SU-DHL-6 (cell line): ENCODE measurements around the gene RBMS3.

ENCODE experiments used
- H2AFZ ChIP-seq: fragments of 200-600 bp; sonication (generic); 2 replicates; pipeline ENCODE4 v1.6.1; 2014; ENCODE audit warnings: low read depth, mild to moderate bottlenecking, moderate library complexity, mixed read lengths, antibody characterized with exemption, low read length; ENCODE audit not compliant: severe bottlenecking
- H3F3A ChIP-seq: fragments of 200-600 bp; shearing (Covaris generic); 2 replicates; pipeline ENCODE4 v1.6.0; 2016; ENCODE audit warnings: antibody characterized with exemption, mild to moderate bottlenecking; ENCODE audit not compliant: insufficient read depth
- H3K27ac ChIP-seq: fragments of 200-600 bp; sonication (generic); 2 replicates; pipeline ENCODE4 v1.5.1; 2016; ENCODE audit warnings: low read depth, mild to moderate bottlenecking, low read length, moderate library complexity, mixed read lengths
- H3K27me3 ChIP-seq: fragments of 200-600 bp; sonication (generic), shearing (Covaris generic); 2 replicates; pipeline ENCODE4 v1.6.0; 2014; ENCODE audit warnings: mild to moderate bottlenecking, low read length
- H3K36me3 ChIP-seq: fragments of 200-600 bp; sonication (generic); 2 replicates; pipeline ENCODE4 v1.6.1; 2014; ENCODE audit warnings: mild to moderate bottlenecking, low read length, mixed read lengths
- H3K4me2 ChIP-seq: fragments of 300-600, 200-600 bp; shearing (Covaris generic), sonication (generic); 2 replicates; pipeline ENCODE4 v1.6.0; 2014; ENCODE audit warnings: low read length, low read depth, mild to moderate bottlenecking; ENCODE audit not compliant: poor library complexity, severe bottlenecking
- H3K4me3 ChIP-seq: fragments of 200-600 bp; sonication (generic); 2 replicates; pipeline ENCODE4 v1.5.1; 2014; ENCODE audit warnings: antibody characterized with exemption, low read length, mild to moderate bottlenecking, mixed read lengths; ENCODE audit not compliant: insufficient read depth, poor library complexity, severe bottlenecking
- H3K79me2 ChIP-seq: fragments of 200-600 bp; sonication (generic); 2 replicates; pipeline ENCODE4 v1.6.1; 2014; ENCODE audit warnings: mild to moderate bottlenecking, low read length, moderate library complexity; ENCODE audit not compliant: insufficient read depth
- H3K9ac ChIP-seq: fragments of 200-600 bp; sonication (generic); 2 replicates; pipeline ENCODE4 v1.7.0; 2014; ENCODE audit warnings: mild to moderate bottlenecking, low read length
- H3K9me2 ChIP-seq: fragments of 200-600 bp; sonication (generic); replicated peaks from 2 replicates; pipeline ENCODE4 v1.6.1; 2014; ENCODE audit warnings: low read length; ENCODE audit not compliant: insufficient read depth
- H3K9me3 ChIP-seq: fragments of 200-600 bp; sonication (generic); 2 replicates; pipeline ENCODE4 v1.6.1; 2014; ENCODE audit warnings: low read length, mixed read lengths; ENCODE audit not compliant: insufficient read depth
- H4K20me1 ChIP-seq: fragments of 200-600 bp; sonication (generic); 2 replicates; pipeline ENCODE4 v1.6.1; 2014; ENCODE audit warnings: low read depth, mild to moderate bottlenecking, antibody characterized with exemption, low read length, moderate library complexity, mixed read lengths
- CTCF ChIP-seq: fragments of 200-600 bp; sonication (generic); IDR thresholded peaks from one replicate; pipeline ENCODE4 v1.5.1; 2017; ENCODE audit warnings: antibody characterized with exemption, mild to moderate bottlenecking, low read length, moderate library complexity; ENCODE audit not compliant: insufficient read depth, poor library complexity, severe bottlenecking
- EZH2phosphoT487 ChIP-seq: fragments of 200-600 bp; sonication (generic), shearing (Covaris generic); conservative IDR thresholded peaks from 2 replicates; pipeline ENCODE4 v1.6.1; 2018; ENCODE audit warnings: mild to moderate bottlenecking, antibody characterized with exemption, low read length, moderate library complexity, mixed read lengths

RBMS3 gene

GRCh38 chr3:29972320-29972993, 691.6 kb downstream of the RBMS3 start:
- Histone ChIP-seq H3K27me3 (no peaks in the 10 kb centered on the region; the same call in 1 of the 2 replicates), H3K27ac (no peak overlapping the region), H3K9me2 (no peaks in the 10 kb centered on the region), H3K9ac (no peak overlapping the region), H3K79me2 (no peaks in the 10 kb centered on the region), H2AFZ (no peak overlapping the region), H3K4me2 (no peak overlapping the region), H3F3A (no peaks in the 10 kb centered on the region), H3K9me3 (no peaks in the 10 kb centered on the region), H4K20me1 (no peaks in the 10 kb centered on the region), H3K36me3 (no peaks in the 10 kb centered on the region), H3K4me3 (no peak overlapping the region)
- no peak for TF ChIP-seq EZH2phosphoT487
- TF ChIP-seq CTCF, result no peak

- H2AFZ ChIP-seq, result no peak overlapping the region
- H3F3A ChIP-seq, result no peaks in the 10 kb centered on the region
- H3K4me3 ChIP-seq, result no peak overlapping the region
- H3K9me2 ChIP-seq, result no peaks in the 10 kb centered on the region
- TF ChIP-seq CTCF, result no peak
- TF ChIP-seq EZH2phosphoT487, result no peak
- H4K20me1 ChIP-seq, result no peaks in the 10 kb centered on the region
- H3K27ac ChIP-seq, result no peak overlapping the region
- no peaks in the 10 kb centered on the region for H3K79me2 ChIP-seq
- no peaks in the 10 kb centered on the region for H3K36me3 ChIP-seq
- H3K4me2 ChIP-seq, result no peak overlapping the region
- no peaks in the 10 kb centered on the region for H3K9me3 ChIP-seq
- H3K27me3 ChIP-seq, result no peaks in the 10 kb centered on the region; the same call in 1 of the 2 replicates
- no peak overlapping the region for H3K9ac ChIP-seq
These were observed 692.9 kb downstream of the RBMS3 start for GRCh38 chr3:29973763-29974162.

- no peak overlapping the region for H2AFZ ChIP-seq
- H3K36me3 ChIP-seq, result no peaks in the 10 kb centered on the region
- no peaks in the 10 kb centered on the region for H4K20me1 ChIP-seq
- no peak overlapping the region for H3K27ac ChIP-seq
- H3K79me2 ChIP-seq, result no peaks in the 10 kb centered on the region
- no peaks in the 10 kb centered on the region for H3F3A ChIP-seq
- H3K9me2 ChIP-seq, result no peaks in the 10 kb centered on the region
- H3K4me2 ChIP-seq, result no peak overlapping the region
- H3K9ac ChIP-seq, result no peak overlapping the region
- TF ChIP-seq CTCF (no peak), EZH2phosphoT487 (no peak)
- no peaks in the 10 kb centered on the region for H3K9me3 ChIP-seq
- H3K4me3 ChIP-seq, result no peak overlapping the region
- no peaks in the 10 kb centered on the region for H3K27me3 ChIP-seq
These were observed 696.0 kb downstream of the RBMS3 start for GRCh38 chr3:29976871-29977270.
